Measurements from ENCODE around the gene CASKIN1.

GRCh38 chr16:2171601-2172178, 24.7 kb downstream of the CASKIN1 start:
- TF ChIP-seq CTCF (IDR thresholded peaks at IDR 0.05; ENCODE audit: low read depth, low read length, missing input control) (no peak), REST (IDR thresholded peaks at IDR 0.05) (no peak), TAF1 (conservative IDR thresholded peaks at IDR 0.05) (no peak)
